Mesenchymal stem cell (in vitro differentiated cells and primary cell): Measurements from ENCODE around the gene METRNL.

ENCODE experiments used
- DNase-seq: peaks from one replicate; pipeline ENCODE4 v3.0.0-alpha.2; 2013
- H2AFZ ChIP-seq: one replicate; pipeline ENCODE4 v1.6.1; 2013; ENCODE audit warnings: low read depth, mild to moderate bottlenecking, control low read depth, inconsistent platforms, low read length, moderate library complexity
- H2AK5ac ChIP-seq: 2 replicates; pipeline ENCODE4 v1.6.1; 2013; ENCODE audit warnings: low read length, moderate library complexity, mild to moderate bottlenecking, inconsistent platforms; ENCODE audit not compliant: severe bottlenecking
- H2BK120ac ChIP-seq: one replicate; pipeline ENCODE4 v1.6.1; 2013; ENCODE audit warnings: low read depth, mild to moderate bottlenecking, inconsistent platforms, low read length, moderate library complexity
- H2BK12ac ChIP-seq, 2 experiments: one replicate each; pipeline ENCODE4 v1.6.1; 2013; ENCODE audit warnings: inconsistent platforms in 2 of 2, low read length in 2 of 2, mild to moderate bottlenecking in 2 of 2, moderate library complexity in 2 of 2, control low read depth in 1 of 2
- H2BK15ac ChIP-seq: one replicate; pipeline ENCODE4 v1.6.1; 2013; ENCODE audit warnings: mild to moderate bottlenecking, low read depth, inconsistent platforms; ENCODE audit not compliant: poor library complexity, severe bottlenecking
- H2BK5ac ChIP-seq: 2 replicates; pipeline ENCODE4 v1.6.1; 2013; ENCODE audit warnings: low read depth, mild to moderate bottlenecking, low read length, control low read depth, inconsistent platforms; ENCODE audit not compliant: poor library complexity, severe bottlenecking
- H3K14ac ChIP-seq, 2 experiments: one replicate each; pipeline ENCODE4 v1.6.1; 2013; ENCODE audit warnings: inconsistent platforms in 2 of 2, low read length in 2 of 2, control low read depth in 1 of 2, mild to moderate bottlenecking in 1 of 2, moderate library complexity in 1 of 2
- H3K18ac ChIP-seq, 2 experiments: one replicate each; pipeline ENCODE4 v1.6.1; 2013; ENCODE audit warnings: inconsistent platforms in 2 of 2, low read length in 2 of 2, control low read depth in 1 of 2, low read depth in 1 of 2, mild to moderate bottlenecking in 1 of 2
- H3K23ac ChIP-seq, 2 experiments: one replicate each; pipeline ENCODE4 v1.6.1; 2013; ENCODE audit warnings: inconsistent platforms in 2 of 2, low read length in 2 of 2, mild to moderate bottlenecking in 2 of 2, moderate library complexity in 2 of 2, control low read depth in 1 of 2
- H3K27ac ChIP-seq: 2 replicates; pipeline ENCODE4 v1.5.1; 2013; ENCODE audit warnings: mild to moderate bottlenecking, moderate library complexity, low read length, control low read depth, inconsistent platforms; ENCODE audit not compliant: poor library complexity, severe bottlenecking
- H3K27me3 ChIP-seq, 2 experiments: 2 replicates each; pipeline versions ENCODE4 v1.6.1 to v1.7.0; 2013; ENCODE audit warnings: low read length in 2 of 2, mild to moderate bottlenecking in 2 of 2, moderate library complexity in 2 of 2, control low read depth in 1 of 2, inconsistent platforms in 1 of 2; ENCODE audit not compliant: control insufficient read depth in 1 of 2, insufficient read depth in 1 of 2
- H3K36me3 ChIP-seq, 2 experiments: 2 replicates each; pipeline versions ENCODE4 v1.6.1 to v1.7.0; 2013; ENCODE audit warnings: low read length in 2 of 2, control low read depth in 1 of 2, inconsistent platforms in 1 of 2, low read depth in 1 of 2, mild to moderate bottlenecking in 1 of 2; ENCODE audit not compliant: insufficient read depth in 2 of 2, control insufficient read depth in 1 of 2
- H3K4ac ChIP-seq, 2 experiments: one replicate each; pipeline ENCODE4 v1.6.1; 2013; ENCODE audit warnings: inconsistent platforms in 2 of 2, low read length in 2 of 2, mild to moderate bottlenecking in 2 of 2, moderate library complexity in 2 of 2, control low read depth in 1 of 2, low read depth in 1 of 2
- H3K4me1 ChIP-seq: 2 replicates; pipeline ENCODE4 v1.6.1; 2013; ENCODE audit warnings: low read depth, low read length, control low read depth; ENCODE audit not compliant: control insufficient read depth, insufficient read depth
- H3K4me2 ChIP-seq: 2 replicates; pipeline ENCODE4 v1.6.1; 2013; ENCODE audit warnings: low read length, mild to moderate bottlenecking, inconsistent platforms; ENCODE audit not compliant: poor library complexity, severe bottlenecking
- H3K4me3 ChIP-seq, 2 experiments: 2 replicates each; pipeline versions ENCODE4 v1.5.1 to v1.7.0; 2013; ENCODE audit warnings: low read length in 2 of 2, mild to moderate bottlenecking in 2 of 2, control low read depth in 1 of 2, low read depth in 1 of 2; ENCODE audit not compliant: insufficient read depth in 1 of 2
- H3K79me1 ChIP-seq: replicated peaks from 2 replicates; pipeline ENCODE4 v1.6.1; 2013; ENCODE audit warnings: mild to moderate bottlenecking, control low read depth, low read length, inconsistent platforms; ENCODE audit not compliant: poor library complexity, severe bottlenecking
- H3K9ac ChIP-seq: 2 replicates; pipeline ENCODE4 v1.7.0; 2013; ENCODE audit warnings: mild to moderate bottlenecking, low read length, moderate library complexity
- H3K9me3 ChIP-seq: 2 replicates; pipeline ENCODE4 v1.7.0; 2013; ENCODE audit warnings: mild to moderate bottlenecking, low read length; ENCODE audit not compliant: control insufficient read depth
- H4K8ac ChIP-seq: one replicate; pipeline ENCODE4 v1.6.1; 2013; ENCODE audit warnings: inconsistent platforms, mild to moderate bottlenecking, low read length, moderate library complexity
- H4K91ac ChIP-seq: one replicate; pipeline ENCODE4 v1.6.1; 2013; ENCODE audit warnings: mild to moderate bottlenecking, low read length, inconsistent platforms
- WGBS: methylation state at CpG from one replicate; pipeline ENCODE4 v1.1.7; 2013; ENCODE audit warnings: mixed read lengths; 5-methylcytosine and 5-hydroxymethylcytosine counted together

METRNL gene

DNA sequence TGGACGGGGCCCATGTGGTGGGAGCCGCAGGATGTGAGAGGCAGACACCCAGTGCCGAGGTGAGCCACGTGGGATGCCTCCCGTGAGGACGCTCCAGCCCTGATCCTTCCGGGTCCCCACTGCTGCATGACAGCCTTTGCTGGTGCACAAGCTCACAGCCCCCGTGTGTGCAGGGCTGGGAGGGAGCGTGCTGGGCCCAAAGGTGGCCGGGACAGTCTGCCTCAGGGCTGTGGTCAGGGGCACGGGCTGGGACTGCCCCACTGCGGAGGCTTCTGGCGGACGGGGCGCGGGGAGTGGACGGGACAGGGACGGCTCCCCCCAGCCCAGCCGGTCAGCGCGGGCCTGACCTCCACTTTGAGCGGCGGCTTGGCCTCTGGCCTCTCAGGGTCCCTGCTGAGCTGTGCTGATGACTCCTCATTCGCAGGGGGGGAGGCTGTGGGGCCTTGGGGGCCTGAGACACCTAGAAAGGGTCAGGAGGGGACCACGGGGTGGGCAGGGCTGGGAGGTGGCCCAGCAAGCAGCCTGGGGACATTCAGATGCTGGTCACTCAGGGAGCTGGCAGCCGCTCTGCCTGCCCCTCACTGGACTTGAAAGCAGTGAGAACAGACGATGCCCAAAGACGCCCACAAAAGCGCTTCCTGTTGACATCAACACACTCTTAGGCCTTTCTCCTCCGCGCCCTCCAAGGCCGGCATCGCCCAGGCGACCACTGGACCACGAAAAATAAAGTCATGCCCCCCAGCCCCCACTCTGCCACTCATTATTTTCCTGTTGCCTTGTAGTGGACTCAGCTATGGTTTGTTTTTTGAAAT lies 9.3 kb upstream of the METRNL start:
- Histone ChIP-seq H2BK5ac (no peak overlapping the region), H2BK120ac (no peak overlapping the region), H2BK15ac (no peak overlapping the region), H3K18ac (no peak overlapping the region), H3K23ac (no peak overlapping the region), H3K9me3 (no peaks in the 10 kb centered on the region), H3K4me2 (no peak overlapping the region), H2AFZ (no peak overlapping the region), H3K4me3 (no peak overlapping the region), H3K27me3 (peaks cover 0 to 4% of the 10 kb centered on the region in 2 experiments), H3K14ac (peak overlapping the region in 1 of 2 experiments; percentile 11), H4K91ac (no peak overlapping the region), H3K4me1 (peaks cover 24% of the 10 kb centered on the region), H2BK12ac (no peak overlapping the region), H3K79me1 (no peaks in the 10 kb centered on the region), H3K9ac (no peak overlapping the region), H3K36me3 (no peaks in the 10 kb centered on the region), H4K8ac (no peak overlapping the region), H3K4ac (no peak overlapping the region), H3K27ac (no peak overlapping the region), H2AK5ac (no peak overlapping the region)
- DNase-seq = no peak
- 84% methylated on average over 35 of the region's 35 CpGs for WGBS

DNA sequence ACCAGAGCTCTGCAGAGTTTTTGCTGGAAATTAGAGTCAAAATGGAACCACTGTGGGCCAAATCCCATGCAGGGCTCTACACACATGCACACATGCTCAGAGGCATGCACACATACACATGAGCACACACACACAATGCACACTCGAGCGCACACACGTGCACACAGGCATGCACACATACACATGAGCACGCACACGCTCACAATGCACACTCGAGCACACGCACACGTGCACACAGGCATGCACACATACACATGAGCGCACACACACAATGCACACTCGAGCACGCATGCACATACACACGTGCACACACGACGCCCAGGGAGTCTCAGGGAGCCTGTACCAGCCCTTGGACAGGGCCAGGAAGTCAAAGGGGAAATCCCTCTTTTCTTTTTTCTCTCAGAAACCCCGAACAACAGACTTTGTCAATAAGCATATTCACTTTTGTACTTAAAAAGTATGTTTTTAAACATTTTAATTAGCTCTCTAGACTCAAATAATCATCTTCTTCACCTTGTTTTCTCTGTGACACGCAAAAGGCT lies 8.5 kb upstream of the METRNL start:
- Histone ChIP-seq H4K91ac (no peak overlapping the region), H3K23ac (no peak overlapping the region), H3K79me1 (no peaks in the 10 kb centered on the region), H3K27ac (no peak overlapping the region), H3K27me3 (peaks cover 0 to 3% of the 10 kb centered on the region in 2 experiments), H2BK5ac (no peak overlapping the region), H4K8ac (no peak overlapping the region), H2BK120ac (no peak overlapping the region), H3K9ac (no peak overlapping the region), H2BK15ac (no peak overlapping the region), H3K9me3 (no peaks in the 10 kb centered on the region), H2AFZ (no peak overlapping the region), H3K36me3 (no peaks in the 10 kb centered on the region), H2BK12ac (no peak overlapping the region), H3K14ac (no peak overlapping the region), H2AK5ac (no peak overlapping the region), H3K4ac (no peak overlapping the region), H3K18ac (no peak overlapping the region), H3K4me1 (peaks cover 24% of the 10 kb centered on the region), H3K4me2 (no peak overlapping the region), H3K4me3 (no peak overlapping the region)
- no peak for DNase-seq
- 92% methylated on average over 15 of the region's 16 CpGs for WGBS

DNA sequence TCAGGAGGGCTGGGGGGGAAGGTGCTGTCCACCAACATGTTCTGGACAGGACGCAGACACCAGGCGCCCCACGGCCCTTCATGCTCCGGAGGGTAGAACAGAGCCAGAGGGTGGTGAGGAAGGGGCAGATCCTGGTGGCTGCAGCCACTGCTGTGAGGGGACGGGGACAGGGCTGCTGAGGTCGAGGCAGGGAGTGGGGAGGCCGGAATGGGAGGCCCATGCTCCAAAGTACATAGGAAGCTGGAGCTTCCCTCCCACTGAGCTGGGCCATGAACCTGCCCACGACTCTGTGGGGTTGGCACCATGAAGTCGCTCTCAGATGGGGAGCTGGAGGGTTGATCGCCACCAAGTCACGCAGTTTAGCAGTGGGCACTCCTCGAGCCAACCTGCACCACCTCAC lies 8.0 kb upstream of the METRNL start:
- Histone ChIP-seq H3K79me1 (no peaks in the 10 kb centered on the region), H2AK5ac (no peak overlapping the region), H3K18ac (no peak overlapping the region), H4K91ac (no peak overlapping the region), H3K9me3 (no peaks in the 10 kb centered on the region), H3K14ac (no peak overlapping the region), H2BK15ac (no peak overlapping the region), H3K4ac (no peak overlapping the region), H3K4me3 (peak overlapping the region in 1 of 2 experiments; percentile 20), H2BK12ac (no peak overlapping the region), H3K27me3 (peaks cover 1 to 3% of the 10 kb centered on the region in 2 experiments), H2BK120ac (no peak overlapping the region), H3K9ac (no peak overlapping the region), H3K36me3 (no peaks in the 10 kb centered on the region), H2BK5ac (no peak overlapping the region), H4K8ac (no peak overlapping the region), H3K4me2 (no peak overlapping the region), H3K4me1 (peaks cover 24% of the 10 kb centered on the region), H3K27ac (no peak overlapping the region), H3K23ac (no peak overlapping the region), H2AFZ (no peak overlapping the region)
- no peak for DNase-seq
- 85% methylated on average over 12 of the region's 12 CpGs for WGBS

DNA sequence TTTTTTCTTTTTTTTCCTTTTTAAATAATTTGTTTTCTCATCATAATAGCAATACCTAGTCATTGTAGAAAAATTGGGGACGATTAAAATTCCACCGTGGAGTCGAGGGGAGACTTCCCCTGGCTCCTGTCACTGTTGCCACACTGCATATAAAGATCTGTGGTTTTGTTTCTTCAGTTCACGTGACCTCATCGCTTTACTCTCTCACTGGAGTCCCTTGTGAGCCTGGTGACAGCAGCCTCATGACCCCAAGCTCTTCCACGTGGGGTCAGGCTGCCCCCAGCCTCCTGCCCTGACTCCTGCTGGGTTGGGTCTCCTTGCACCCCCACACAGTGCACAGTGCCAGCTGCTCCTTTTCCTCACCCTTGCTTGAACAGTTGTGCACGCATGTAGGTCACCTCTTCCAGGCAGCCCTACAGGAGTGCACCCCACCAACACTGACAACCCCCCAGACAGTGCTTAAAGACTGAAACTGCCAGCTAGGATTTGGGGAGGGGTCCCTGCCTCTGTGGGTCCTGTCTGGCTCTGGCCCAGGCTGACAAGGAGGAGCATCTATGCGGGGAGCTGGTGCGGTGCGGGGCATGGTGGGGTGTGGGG lies 7.3 kb upstream of the METRNL start:
- Histone ChIP-seq H2BK15ac (no peak overlapping the region), H3K4me1 (peaks cover 24% of the 10 kb centered on the region), H3K9me3 (no peaks in the 10 kb centered on the region), H3K23ac (no peak overlapping the region), H4K8ac (no peak overlapping the region), H2AFZ (no peak overlapping the region), H2AK5ac (no peak overlapping the region), H3K4me2 (no peak overlapping the region), H3K4ac (no peak overlapping the region), H2BK5ac (no peak overlapping the region), H3K27ac (no peak overlapping the region), H3K4me3 (no peak overlapping the region), H3K9ac (no peak overlapping the region), H3K79me1 (no peaks in the 10 kb centered on the region), H3K27me3 (peaks cover 3 to 8% of the 10 kb centered on the region in 2 experiments), H3K18ac (no peak overlapping the region), H2BK12ac (no peak overlapping the region), H2BK120ac (no peak overlapping the region), H4K91ac (no peak overlapping the region), H3K14ac (peak overlapping the region in 1 of 2 experiments; percentile 61), H3K36me3 (no peaks in the 10 kb centered on the region)
- no peak for DNase-seq
- WGBS = 83% methylated on average over 10 of the region's 10 CpGs
